Mucosa of descending colon (tissue), 3 donors: Measurements from ENCODE around the gene BOC. TPM values are rescaled to one million over a fixed set of nuclear protein-coding genes. Genes with fewer than 3 reads are reported as not detected.

Source experiments
- ATAC-seq: fragments of 200-7000 bp; cut with Tn5 transposase; one replicate; pipeline ENCODE4 v1.9.1; 2020; ENCODE audit warnings: mild to moderate bottlenecking, moderate library complexity
- DNase-seq, 3 donors: peaks; one replicate each; pipeline ENCODE4 v3.0.0-alpha.2; 2020
- H3K36me3 ChIP-seq: fragments of 200-600 bp; one replicate; pipeline ENCODE4 v1.8.0; 2021; ENCODE audit warnings: low read depth, mild to moderate bottlenecking
- H3K4me1 ChIP-seq: fragments of 200-600 bp; one replicate; pipeline ENCODE4 v1.8.0; 2021; ENCODE audit warnings: low read depth, mild to moderate bottlenecking
- H3K4me3 ChIP-seq: fragments of 200-600 bp; one replicate; pipeline ENCODE4 v1.8.0; 2021; ENCODE audit warnings: mild to moderate bottlenecking
- H3K9me3 ChIP-seq: fragments of 200-600 bp; one replicate; pipeline ENCODE4 v1.8.0; 2021; ENCODE audit warnings: mild to moderate bottlenecking
- CTCF ChIP-seq: fragments of 200-600 bp; IDR thresholded peaks from one replicate; pipeline ENCODE4 v1.8.0; 2022; ENCODE audit warnings: antibody characterized with exemption, mild to moderate bottlenecking
- intact Hi-C, 2 donors: fragments of 100-400 bp; cut with DNase I in 1 of 2; cut with micrococcal nuclease in 1 of 2; formaldehyde crosslinking; loops; one replicate each; pipeline versions ENCODE4 v1.11.0 to v1.11.1; 2022; cut with DNase I, micrococcal nuclease
- total RNA-seq, 3 donors: library from RNA; stranded (reverse); fragmentation: NEBNext Ultra II Directional in 2 of 3; extraction: Animal tissue kit (Norgen Biotek cat#: 25700) in 2 of 3; gene quantifications; one replicate each; pipeline versions ENCODE4 v1.2.1 to v1.2.4, GENCODE V29; 2021 to 2023
- donor health status: DM: no; HTN: no; CAD: no; lungs with moderate emphysema.
- donor health status: DM: no; HTN: no; CAD: no.
- donor health status: DM: no; HTN: yes; CAD: no.

The BOC gene
- total RNA-seq, 3 donors from 2014 or later, result 4.9 to 70.9 (median 12.1) TPM

- TF ChIP-seq CTCF, result no peak
- H3K4me3 ChIP-seq, result no peak overlapping the region
- no peak for ATAC-seq
- no peaks in the 10 kb centered on the region for H3K9me3 ChIP-seq
- no peaks in the 10 kb centered on the region for H3K4me1 ChIP-seq
- DNase-seq, result no peak
- intact Hi-C loops, result loop anchor here (5.0 to 10.0 kb wide), 3 partner anchors 140 to 232 kb away; no protein-coding TSS in a partner anchor
- H3K36me3 ChIP-seq, result no peaks in the 10 kb centered on the region
These were observed 73.2 kb downstream of the BOC start for GRCh38 chr3:113284453-113285050.

- DNase-seq (no peak), ATAC-seq (no peak)
- Histone ChIP-seq H3K9me3 (no peaks in the 10 kb centered on the region), H3K4me1 (no peaks in the 10 kb centered on the region), H3K4me3 (no peak overlapping the region), H3K36me3 (no peaks in the 10 kb centered on the region)
- no peak for TF ChIP-seq CTCF
- intact Hi-C loops, result loop anchor here (10.0 kb wide), 2 partner anchors 140 to 150 kb away; no protein-coding TSS in a partner anchor
These were observed 73.9 kb downstream of the BOC start for GRCh38 chr3:113285226-113285625.

GRCh38 chr3:113285741-113286140 is 74.4 kb downstream of the BOC start:
- Histone ChIP-seq H3K9me3 (no peaks in the 10 kb centered on the region), H3K4me1 (no peaks in the 10 kb centered on the region), H3K36me3 (no peaks in the 10 kb centered on the region), H3K4me3 (no peak overlapping the region)
- no peak for DNase-seq
- intact Hi-C loops, result loop anchor here (10.0 kb wide), 2 partner anchors 141 to 151 kb away; no protein-coding TSS in a partner anchor
- no peak for TF ChIP-seq CTCF
- ATAC-seq, result no peak

- H3K4me3 ChIP-seq, result no peak overlapping the region
- ATAC-seq, result no peak
- H3K9me3 ChIP-seq, result no peaks in the 10 kb centered on the region
- no peaks in the 10 kb centered on the region for H3K36me3 ChIP-seq
- no peak for DNase-seq
- TF ChIP-seq CTCF, result no peak
- intact Hi-C loops, result loop anchor here (10.0 kb wide), 2 partner anchors 142 to 152 kb away; no protein-coding TSS in a partner anchor
- H3K4me1 ChIP-seq, result no peaks in the 10 kb centered on the region
These were observed 75.2 kb downstream of the BOC start for GRCh38 chr3:113286524-113286923.

- ATAC-seq (no peak), DNase-seq (no peak)
These were observed 75.9 kb downstream of the BOC start for GRCh38 chr3:113287111-113287802.

More at GRCh38 chr3:113287111-113287802, 75.9 kb downstream of the BOC start:
- intact Hi-C loops, result loop anchor here (10.0 kb wide), 2 partner anchors 142 to 152 kb away; no protein-coding TSS in a partner anchor
- no peak for TF ChIP-seq CTCF
- Histone ChIP-seq H3K4me1 (no peaks in the 10 kb centered on the region), H3K4me3 (no peak overlapping the region), H3K9me3 (no peaks in the 10 kb centered on the region), H3K36me3 (no peaks in the 10 kb centered on the region)
